Epithelial cell of proximal tubule (primary cell): ENCODE data around the gene SHKBP1. TPM values are rescaled to one million over a fixed set of nuclear protein-coding genes. Genes with fewer than 3 reads are reported as not detected.
A peak's percentile ranks its signal among the peaks of the same experiment; 100 is the strongest.

Experiments
- DNase-seq: peaks from one replicate; pipeline ENCODE4 v3.0.0-alpha.2; 2011; ENCODE audit warnings: low read depth
- H3K4me3 ChIP-seq: 2 replicates; pipeline ENCODE4 v1.5.1; 2011; ENCODE audit warnings: low read depth, mild to moderate bottlenecking, low read length
- total RNA-seq: library from RNA; depleted of rRNA; stranded (reverse); fragments of >200 nt; gene quantifications from 2 replicates; pipeline ENCODE4 v1.2.3, GENCODE V29; 2015
- TF ChIP-seq, protein P1 (sequence below): conservative IDR thresholded peaks from 2 replicates; pipeline ENCODE4 v1.5.1; 2012; ENCODE audit warnings: low read depth, mild to moderate bottlenecking, low read length

SHKBP1 gene
- total RNA-seq, 1 donor from 2014 or later: 113 TPM

DNA sequence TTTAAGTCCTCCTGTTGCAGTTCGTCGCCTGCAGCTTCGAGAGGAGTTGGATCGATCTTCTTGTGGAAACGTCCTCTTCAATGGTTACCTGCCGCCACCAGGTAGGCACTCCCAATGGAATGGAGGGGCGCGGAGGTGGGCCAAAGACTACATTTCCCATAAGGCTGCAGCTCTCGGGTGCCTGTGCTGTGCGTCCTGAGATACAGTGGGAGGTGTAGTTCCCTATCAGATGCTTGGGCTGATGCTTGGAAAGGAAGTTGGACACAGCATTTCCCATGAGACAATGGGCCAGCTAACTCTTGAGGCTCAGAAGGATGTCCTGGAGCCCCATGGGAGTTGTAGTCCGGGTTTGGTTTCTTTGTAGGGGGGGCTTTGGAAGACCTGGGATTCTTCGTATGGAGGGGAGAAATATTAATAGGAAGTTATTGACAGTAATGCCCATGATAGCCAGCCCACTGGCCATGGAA lies 1.8 kb downstream of the SHKBP1 start:
- TF ChIP-seq, protein P1, sequence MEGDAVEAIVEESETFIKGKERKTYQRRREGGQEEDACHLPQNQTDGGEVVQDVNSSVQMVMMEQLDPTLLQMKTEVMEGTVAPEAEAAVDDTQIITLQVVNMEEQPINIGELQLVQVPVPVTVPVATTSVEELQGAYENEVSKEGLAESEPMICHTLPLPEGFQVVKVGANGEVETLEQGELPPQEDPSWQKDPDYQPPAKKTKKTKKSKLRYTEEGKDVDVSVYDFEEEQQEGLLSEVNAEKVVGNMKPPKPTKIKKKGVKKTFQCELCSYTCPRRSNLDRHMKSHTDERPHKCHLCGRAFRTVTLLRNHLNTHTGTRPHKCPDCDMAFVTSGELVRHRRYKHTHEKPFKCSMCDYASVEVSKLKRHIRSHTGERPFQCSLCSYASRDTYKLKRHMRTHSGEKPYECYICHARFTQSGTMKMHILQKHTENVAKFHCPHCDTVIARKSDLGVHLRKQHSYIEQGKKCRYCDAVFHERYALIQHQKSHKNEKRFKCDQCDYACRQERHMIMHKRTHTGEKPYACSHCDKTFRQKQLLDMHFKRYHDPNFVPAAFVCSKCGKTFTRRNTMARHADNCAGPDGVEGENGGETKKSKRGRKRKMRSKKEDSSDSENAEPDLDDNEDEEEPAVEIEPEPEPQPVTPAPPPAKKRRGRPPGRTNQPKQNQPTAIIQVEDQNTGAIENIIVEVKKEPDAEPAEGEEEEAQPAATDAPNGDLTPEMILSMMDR: no peak
- no peak for DNase-seq
- no peak overlapping the region for H3K4me3 ChIP-seq

DNA sequence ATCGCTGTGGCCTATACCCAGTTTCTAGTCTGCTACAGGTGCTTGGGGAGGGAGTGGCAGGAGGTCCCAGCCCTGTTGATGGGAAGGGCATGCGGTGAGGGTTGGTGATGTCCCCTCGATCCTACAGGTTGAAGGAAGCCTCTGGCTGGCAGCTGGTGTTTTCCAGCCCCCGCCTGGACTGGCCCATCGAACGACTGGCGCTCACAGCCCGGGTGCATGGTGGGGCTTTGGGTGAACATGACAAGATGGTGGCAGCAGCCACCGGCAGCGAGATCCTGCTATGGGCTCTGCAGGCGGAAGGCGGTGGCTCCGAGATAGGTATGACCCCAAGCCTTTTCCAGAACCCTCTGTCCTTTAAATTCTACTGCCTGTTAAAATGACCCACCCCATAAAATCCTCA lies 3.9 kb downstream of the SHKBP1 start:
- TF ChIP-seq, protein P1: no peak
- DNase-seq: no peak
- H3K4me3 ChIP-seq: no peak overlapping the region

DNA sequence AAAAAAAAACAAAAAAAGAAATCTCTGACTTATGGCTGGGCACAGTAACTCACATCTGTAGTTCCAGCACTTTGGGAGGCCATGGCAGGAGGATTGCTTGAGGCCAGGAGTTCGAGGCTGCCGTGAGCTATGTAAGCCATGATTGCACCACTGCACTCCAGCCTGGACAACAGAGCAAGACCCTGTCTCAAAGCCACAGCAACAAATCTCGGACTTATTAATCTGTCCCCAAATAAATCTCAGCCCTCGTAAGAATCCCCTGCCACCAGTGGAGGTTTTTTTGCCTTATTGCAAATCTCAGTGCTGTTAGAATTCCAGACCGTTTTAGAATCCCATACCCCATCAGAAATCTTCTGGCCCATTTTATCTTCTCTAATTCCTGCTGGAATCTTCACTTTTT lies 4.9 kb downstream of the SHKBP1 start:
- no peak for DNase-seq
- no peak overlapping the region for H3K4me3 ChIP-seq
- TF ChIP-seq, protein P1: no peak

DNA sequence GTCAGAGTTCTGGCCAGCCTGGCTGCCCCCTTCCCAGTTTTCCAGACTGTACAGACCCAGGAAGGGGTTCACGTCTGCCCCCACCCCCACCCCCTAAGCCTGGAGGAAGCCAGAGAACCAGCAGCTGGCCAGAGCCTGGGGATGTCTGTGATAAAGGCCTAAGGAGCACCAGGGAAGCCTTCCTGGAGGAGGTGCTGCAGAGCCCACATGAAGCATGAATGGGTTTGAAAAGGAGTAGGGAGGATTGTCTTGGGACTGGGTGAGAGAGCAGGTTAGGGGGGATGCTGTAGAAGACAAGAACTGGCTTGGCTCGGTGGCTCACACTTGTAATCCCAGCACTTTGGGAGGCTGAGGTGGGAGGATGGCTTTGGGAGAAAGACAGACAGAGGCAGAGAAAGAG lies 5.8 kb downstream of the SHKBP1 start:
- H3K4me3 ChIP-seq: no peak overlapping the region
- DNase-seq: no peak
- TF ChIP-seq, protein P1: no peak

DNA sequence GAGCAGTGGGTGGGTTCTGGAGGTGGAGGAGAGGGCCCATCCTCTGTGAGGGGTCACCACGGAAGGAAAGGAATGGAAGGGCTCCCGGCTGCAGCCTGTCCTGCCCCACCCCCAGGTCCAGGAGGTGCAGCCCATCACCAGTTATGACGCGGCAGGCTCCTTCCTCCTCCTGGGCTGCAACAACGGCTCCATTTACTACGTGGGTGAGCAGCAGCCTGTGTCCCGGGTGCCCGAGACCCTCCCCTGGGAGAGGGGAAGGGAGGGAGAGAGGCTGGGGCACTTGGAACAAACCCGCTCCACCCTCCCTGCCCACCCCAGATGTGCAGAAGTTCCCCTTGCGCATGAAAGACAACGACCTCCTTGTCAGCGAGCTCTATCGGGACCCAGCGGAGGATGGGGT lies 6.6 kb downstream of the SHKBP1 start:
- TF ChIP-seq, protein P1: no peak
- no peak overlapping the region for H3K4me3 ChIP-seq
- no peak for DNase-seq

DNA sequence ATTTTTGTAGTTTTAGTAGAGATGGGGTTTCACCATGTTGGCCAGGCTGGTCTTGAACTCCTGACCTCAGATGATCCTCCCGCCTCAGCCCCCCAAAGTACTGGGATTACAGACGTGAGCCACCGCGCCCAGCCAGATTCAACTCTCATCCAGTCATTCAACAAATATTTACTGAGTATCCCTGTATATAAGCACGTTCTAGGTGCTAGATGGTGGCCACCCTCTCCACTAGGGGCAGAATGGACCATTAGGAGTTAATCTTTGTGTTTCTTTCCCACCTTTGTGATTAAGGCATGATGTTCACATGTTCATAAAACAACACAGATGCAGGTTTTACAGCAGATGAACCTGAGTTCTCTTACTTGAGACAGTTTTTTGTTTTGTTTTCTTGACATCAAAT lies 7.3 kb downstream of the SHKBP1 start:
- H3K4me3 ChIP-seq: no peak overlapping the region
- TF ChIP-seq, protein P1: peak; percentile 49
- DNase-seq: no peak

DNA sequence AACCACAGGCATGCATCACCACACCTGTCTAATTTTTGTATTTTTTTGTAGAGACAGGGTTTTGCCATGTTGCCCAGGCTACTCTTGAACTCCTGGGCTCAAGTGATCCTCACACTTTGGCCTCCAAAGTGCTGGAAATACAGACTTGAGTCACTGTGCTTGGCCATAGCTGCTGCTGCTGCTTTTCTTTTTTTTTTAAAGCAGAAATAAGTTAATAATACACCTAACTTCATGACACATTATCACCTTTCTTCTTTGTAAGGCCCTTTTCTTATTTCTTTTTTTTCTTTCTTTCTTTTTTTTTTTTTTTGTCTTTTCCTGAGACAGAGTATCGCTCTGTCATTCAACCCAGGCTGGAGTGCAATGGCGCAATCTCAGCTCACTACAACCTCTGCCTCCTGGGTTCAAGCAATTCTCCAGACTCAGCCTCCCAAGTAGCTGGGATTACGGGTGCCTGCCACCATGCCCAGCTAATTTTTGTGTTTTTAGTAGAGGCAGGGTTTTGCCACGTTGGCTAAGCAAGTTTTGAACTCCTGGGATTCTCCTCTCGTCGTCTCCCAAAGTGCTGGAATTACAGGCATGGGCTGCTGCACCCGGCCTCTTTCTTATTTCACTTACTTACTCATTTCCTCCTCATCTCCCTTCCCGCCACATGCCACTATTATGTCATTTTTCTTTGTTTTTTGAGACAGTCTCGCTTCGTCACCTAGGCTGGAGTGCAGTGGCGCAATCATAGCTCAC lies 8.7 kb downstream of the SHKBP1 start:
- DNase-seq: no peak
- TF ChIP-seq, protein P1: no peak

More for the DNA sequence above, 8.7 kb downstream of the SHKBP1 start:
- no peak overlapping the region for H3K4me3 ChIP-seq
